Parietal lobe (tissue), 1 donor: ENCODE measurements around the gene OR4M1. TPM values are rescaled to one million over a fixed set of nuclear protein-coding genes. Genes with fewer than 3 reads are reported as not detected.

Experiments used
- total RNA-seq: library from RNA; depleted of rRNA; stranded (reverse); fragments of >200 nt; gene quantifications from one replicate; pipeline ENCODE4 v1.2.3, GENCODE V29; 2014

OR4M1 gene
- total RNA-seq, result not detected

GRCh38 chr14:19773204-19773603 is at the start of gene OR4M1:
Gene OR4M1 (plus strand): TSS chr14:19773504. CDS start chr14:19780323, 6,819 bp downstream.

GRCh38 chr14:19743256-19743655 is 30.0 kb upstream of the OR4M1 start, which contains the start of gene OR4Q3:
Gene OR4Q3 (plus strand): TSS chr14:19743571.

DNA sequence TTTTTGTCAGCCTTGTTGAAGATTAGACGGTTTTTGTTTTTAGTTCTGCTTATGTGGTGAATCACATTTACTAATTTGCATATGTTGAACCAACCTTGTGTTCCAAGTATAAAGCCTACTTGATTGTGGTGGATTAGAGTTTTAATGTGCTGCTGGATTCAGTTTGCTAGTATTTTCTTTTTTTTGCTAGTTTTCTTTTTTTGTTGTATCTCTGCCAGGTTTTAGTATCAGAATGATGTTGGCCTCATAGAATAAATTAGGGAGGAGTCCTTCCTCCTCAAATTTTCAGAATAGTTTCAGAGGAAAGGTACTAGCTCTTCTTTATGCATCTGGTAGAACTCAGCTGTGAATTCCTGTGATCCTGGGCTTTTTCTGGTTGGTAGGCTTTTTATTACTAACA is 30.2 kb downstream of the OR4M1 start, which contains the start of gene OR4N2:
Gene OR4N2, plus strand, starts transcription at position 301 of the 400 bp plus-strand sequence. CDS start 23,679 bp downstream, outside the sequence.

Other genes starting within 250 kb of the OR4M1 start
- gene OR11H2, start 59.6 kb upstream of the OR4M1 start, total RNA-seq, result not detected
- not detected for gene OR4Q3, start 29.9 kb upstream of the OR4M1 start, total RNA-seq
- not detected for gene OR4N2, start 30.3 kb downstream of the OR4M1 start, total RNA-seq
- not detected for gene OR4K2, start 101.6 kb downstream of the OR4M1 start, total RNA-seq
- not detected for gene OR4K5, start 147.1 kb downstream of the OR4M1 start, total RNA-seq
- not detected for gene OR4K1, start 157.4 kb downstream of the OR4M1 start, total RNA-seq
- gene OR4K15, start 202.1 kb downstream of the OR4M1 start, total RNA-seq, result not detected
- gene OR4Q2, start 228.7 kb downstream of the OR4M1 start, total RNA-seq, result not detected
- gene OR4K14, start 245.8 kb downstream of the OR4M1 start, total RNA-seq, result not detected